Measurements from ENCODE around the gene MAK.

The MAK gene

GRCh38 chr6:10808376-10808775 is 30.0 kb downstream of the MAK start:
- no peaks in the 10 kb centered on the region for H3K4me1 ChIP-seq (ENCODE audit: control insufficient read depth, insufficient read depth, low read depth, low read length)
- H2AK5ac ChIP-seq (ENCODE audit: low read length, severe bottlenecking), result no peak overlapping the region
- H3K79me1 ChIP-seq (replicated peaks; ENCODE audit: low read length, poor library complexity, severe bottlenecking), result no peaks in the 10 kb centered on the region
- no peak overlapping the region for H4K91ac ChIP-seq (ENCODE audit: low read length)
- no peaks in the 10 kb centered on the region for H3K27me3 ChIP-seq (ENCODE audit: control insufficient read depth in 1 of 2, insufficient read depth in 1 of 2, low read length in 2 of 2)
- no peak overlapping the region for H4K8ac ChIP-seq (ENCODE audit: low read length)
- no peak for DNase-seq
- H3K27ac ChIP-seq (ENCODE audit: low read length, poor library complexity, severe bottlenecking), result no peak overlapping the region
- no peak overlapping the region for H2BK5ac ChIP-seq (ENCODE audit: low read depth, low read length, poor library complexity, severe bottlenecking)
- no peak overlapping the region for H2AFZ ChIP-seq (ENCODE audit: low read depth, low read length)
- no peaks in the 10 kb centered on the region for H3K36me3 ChIP-seq (ENCODE audit: control insufficient read depth in 1 of 2, insufficient read depth in 2 of 2, low read depth in 1 of 2, low read length in 2 of 2)
- H3K14ac ChIP-seq (ENCODE audit: low read length in 2 of 2), result no peak overlapping the region
- H3K4me3 ChIP-seq (ENCODE audit: insufficient read depth in 1 of 2, low read depth in 1 of 2, low read length in 2 of 2), result no peak overlapping the region
- 100% methylated on average over 3 of the region's 4 CpGs for WGBS
- no peaks in the 10 kb centered on the region for H3K9me3 ChIP-seq (ENCODE audit: control insufficient read depth, low read length)
- no peak overlapping the region for H2BK120ac ChIP-seq (ENCODE audit: low read depth, low read length)
- no peak overlapping the region for H3K18ac ChIP-seq (ENCODE audit: low read depth in 1 of 2, low read length in 2 of 2)
- no peak overlapping the region for H2BK15ac ChIP-seq (ENCODE audit: low read depth, poor library complexity, severe bottlenecking)
- H3K4ac ChIP-seq (ENCODE audit: low read depth in 1 of 2, low read length in 2 of 2), result no peak overlapping the region
- H3K4me2 ChIP-seq (ENCODE audit: low read length, poor library complexity, severe bottlenecking), result no peak overlapping the region
- H2BK12ac ChIP-seq (ENCODE audit: low read length in 2 of 2), result no peak overlapping the region
- H3K23ac ChIP-seq (ENCODE audit: low read length in 2 of 2), result no peak overlapping the region
- H3K9ac ChIP-seq (ENCODE audit: low read length), result no peak overlapping the region

GRCh38 chr6:10801224-10801848 is 37.0 kb downstream of the MAK start:
- Histone ChIP-seq H3K27me3 (ENCODE audit: control insufficient read depth in 1 of 2, insufficient read depth in 1 of 2, low read length in 2 of 2) (no peaks in the 10 kb centered on the region), H2AFZ (ENCODE audit: low read depth, low read length) (no peak overlapping the region), H3K9me3 (ENCODE audit: control insufficient read depth, low read length) (no peaks in the 10 kb centered on the region), H3K79me1 (replicated peaks; ENCODE audit: low read length, poor library complexity, severe bottlenecking) (peaks cover 2% of the 10 kb centered on the region), H3K36me3 (ENCODE audit: control insufficient read depth in 1 of 2, insufficient read depth in 2 of 2, low read depth in 1 of 2, low read length in 2 of 2) (no peaks in the 10 kb centered on the region), H4K91ac (ENCODE audit: low read length) (no peak overlapping the region), H2BK12ac (ENCODE audit: low read length in 2 of 2) (no peak overlapping the region), H2BK15ac (ENCODE audit: low read depth, poor library complexity, severe bottlenecking) (no peak overlapping the region), H3K4me1 (ENCODE audit: control insufficient read depth, insufficient read depth, low read depth, low read length) (peaks cover 2% of the 10 kb centered on the region), H4K8ac (ENCODE audit: low read length) (no peak overlapping the region), H3K4ac (ENCODE audit: low read depth in 1 of 2, low read length in 2 of 2) (no peak overlapping the region), H3K9ac (ENCODE audit: low read length) (no peak overlapping the region), H3K27ac (ENCODE audit: low read length, poor library complexity, severe bottlenecking) (no peak overlapping the region), H3K18ac (ENCODE audit: low read depth in 1 of 2, low read length in 2 of 2) (no peak overlapping the region), H3K14ac (ENCODE audit: low read length in 2 of 2) (no peak overlapping the region), H2BK120ac (ENCODE audit: low read depth, low read length) (no peak overlapping the region), H3K4me3 (ENCODE audit: insufficient read depth in 1 of 2, low read depth in 1 of 2, low read length in 2 of 2) (no peak overlapping the region), H2AK5ac (ENCODE audit: low read length, severe bottlenecking) (no peak overlapping the region), H3K23ac (ENCODE audit: low read length in 2 of 2) (no peak overlapping the region), H3K4me2 (ENCODE audit: low read length, poor library complexity, severe bottlenecking) (no peak overlapping the region), H2BK5ac (ENCODE audit: low read depth, low read length, poor library complexity, severe bottlenecking) (no peak overlapping the region)
- 0% methylated on average over 1 of the region's 2 CpGs for WGBS
- peak; percentile 67 for DNase-seq

GRCh38 chr6:10800810-10801209 is 37.5 kb downstream of the MAK start:
- Histone ChIP-seq H2AK5ac (ENCODE audit: low read length, severe bottlenecking) (no peak overlapping the region), H3K18ac (ENCODE audit: low read depth in 1 of 2, low read length in 2 of 2) (no peak overlapping the region), H2BK15ac (ENCODE audit: low read depth, poor library complexity, severe bottlenecking) (no peak overlapping the region), H3K79me1 (replicated peaks; ENCODE audit: low read length, poor library complexity, severe bottlenecking) (peaks cover 2% of the 10 kb centered on the region), H2BK12ac (ENCODE audit: low read length in 2 of 2) (no peak overlapping the region), H3K9ac (ENCODE audit: low read length) (no peak overlapping the region), H3K14ac (ENCODE audit: low read length in 2 of 2) (no peak overlapping the region), H2AFZ (ENCODE audit: low read depth, low read length) (no peak overlapping the region), H3K4me1 (ENCODE audit: control insufficient read depth, insufficient read depth, low read depth, low read length) (peaks cover 2% of the 10 kb centered on the region), H3K4me2 (ENCODE audit: low read length, poor library complexity, severe bottlenecking) (no peak overlapping the region), H3K23ac (ENCODE audit: low read length in 2 of 2) (no peak overlapping the region), H3K9me3 (ENCODE audit: control insufficient read depth, low read length) (no peaks in the 10 kb centered on the region), H3K4ac (ENCODE audit: low read depth in 1 of 2, low read length in 2 of 2) (no peak overlapping the region), H4K8ac (ENCODE audit: low read length) (no peak overlapping the region), H3K4me3 (ENCODE audit: insufficient read depth in 1 of 2, low read depth in 1 of 2, low read length in 2 of 2) (no peak overlapping the region), H3K27me3 (ENCODE audit: control insufficient read depth in 1 of 2, insufficient read depth in 1 of 2, low read length in 2 of 2) (no peaks in the 10 kb centered on the region), H4K91ac (ENCODE audit: low read length) (no peak overlapping the region), H3K27ac (ENCODE audit: low read length, poor library complexity, severe bottlenecking) (no peak overlapping the region), H2BK5ac (ENCODE audit: low read depth, low read length, poor library complexity, severe bottlenecking) (no peak overlapping the region), H2BK120ac (ENCODE audit: low read depth, low read length) (no peak overlapping the region), H3K36me3 (ENCODE audit: control insufficient read depth in 1 of 2, insufficient read depth in 2 of 2, low read depth in 1 of 2, low read length in 2 of 2) (no peaks in the 10 kb centered on the region)
- DNase-seq, result peak; percentile 81
- WGBS, result 34% methylated on average over 3 of the region's 3 CpGs

- H2BK5ac ChIP-seq (ENCODE audit: low read depth, low read length, poor library complexity, severe bottlenecking), result no peak overlapping the region
- H4K8ac ChIP-seq (ENCODE audit: low read length), result no peak overlapping the region
- H2AK5ac ChIP-seq (ENCODE audit: low read length, severe bottlenecking), result no peak overlapping the region
- no peak overlapping the region for H3K4me2 ChIP-seq (ENCODE audit: low read length, poor library complexity, severe bottlenecking)
- no peak overlapping the region for H4K91ac ChIP-seq (ENCODE audit: low read length)
- no peak overlapping the region for H3K23ac ChIP-seq (ENCODE audit: low read length in 2 of 2)
- H2BK15ac ChIP-seq (ENCODE audit: low read depth, poor library complexity, severe bottlenecking), result no peak overlapping the region
- H2AFZ ChIP-seq (ENCODE audit: low read depth, low read length), result no peak overlapping the region
- H2BK12ac ChIP-seq (ENCODE audit: low read length in 2 of 2), result no peak overlapping the region
- H3K4me3 ChIP-seq (ENCODE audit: insufficient read depth in 1 of 2, low read depth in 1 of 2, low read length in 2 of 2), result no peak overlapping the region
- H3K4ac ChIP-seq (ENCODE audit: low read depth in 1 of 2, low read length in 2 of 2), result no peak overlapping the region
- H2BK120ac ChIP-seq (ENCODE audit: low read depth, low read length), result no peak overlapping the region
- no peak overlapping the region for H3K9ac ChIP-seq (ENCODE audit: low read length)
- 10% methylated on average over 1 of the region's 3 CpGs for WGBS
- H3K27ac ChIP-seq (ENCODE audit: low read length, poor library complexity, severe bottlenecking), result no peak overlapping the region
- H3K9me3 ChIP-seq (ENCODE audit: control insufficient read depth, low read length), result no peaks in the 10 kb centered on the region
- H3K14ac ChIP-seq (ENCODE audit: low read length in 2 of 2), result no peak overlapping the region
- peaks cover 2% of the 10 kb centered on the region for H3K79me1 ChIP-seq (replicated peaks; ENCODE audit: low read length, poor library complexity, severe bottlenecking)
- DNase-seq, result no peak
- H3K36me3 ChIP-seq (ENCODE audit: control insufficient read depth in 1 of 2, insufficient read depth in 2 of 2, low read depth in 1 of 2, low read length in 2 of 2), result peaks cover 2 to 9% of the 10 kb centered on the region in 2 experiments
- no peaks in the 10 kb centered on the region for H3K4me1 ChIP-seq (ENCODE audit: control insufficient read depth, insufficient read depth, low read depth, low read length)
- no peaks in the 10 kb centered on the region for H3K27me3 ChIP-seq (ENCODE audit: control insufficient read depth in 1 of 2, insufficient read depth in 1 of 2, low read length in 2 of 2)
- no peak overlapping the region for H3K18ac ChIP-seq (ENCODE audit: low read depth in 1 of 2, low read length in 2 of 2)
Observed at GRCh38 chr6:10794239-10794638, 44.1 kb downstream of the MAK start.

Measured in mesenchymal stem cell (in vitro differentiated cells and primary cell).